ENCODE results near the gene SLC4A8.

SLC4A8 gene

GRCh38 chr12:51395283-51396230, 29.1 kb upstream of the SLC4A8 start:
- DNase-seq (ENCODE audit: low read depth in 1 of 2, low spot score in 1 of 2): no peak

GRCh38 chr12:51397670-51398069, 27.0 kb upstream of the SLC4A8 start:
- DNase-seq (ENCODE audit: low read depth in 1 of 2, low spot score in 1 of 2): no peak

- no peak for DNase-seq (ENCODE audit: low read depth in 1 of 2, low spot score in 1 of 2)
These were observed 24.7 kb upstream of the SLC4A8 start for GRCh38 chr12:51399891-51400290.

DNA sequence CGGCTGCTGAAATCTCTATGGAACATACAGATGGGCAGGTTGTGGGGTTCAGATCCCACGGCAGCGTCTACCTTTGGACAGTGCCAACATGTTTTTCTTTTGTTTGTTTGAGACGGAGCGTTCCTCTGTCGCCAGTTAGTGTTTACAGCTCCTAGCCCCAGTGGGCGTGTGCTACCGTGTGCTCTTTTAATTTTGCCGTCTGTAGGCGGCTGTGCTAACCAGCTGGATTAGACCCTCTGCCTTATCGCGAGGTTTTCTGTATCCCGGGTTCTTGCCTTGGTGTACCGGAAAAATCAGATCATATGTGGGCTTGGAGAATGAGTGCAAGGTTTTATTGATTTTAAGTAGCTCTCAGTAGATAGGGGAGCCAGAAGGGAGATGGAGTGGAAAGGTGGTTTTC, 23.6 kb upstream of the SLC4A8 start:
- DNase-seq (ENCODE audit: low read depth in 1 of 2, low spot score in 1 of 2): no peak

DNA sequence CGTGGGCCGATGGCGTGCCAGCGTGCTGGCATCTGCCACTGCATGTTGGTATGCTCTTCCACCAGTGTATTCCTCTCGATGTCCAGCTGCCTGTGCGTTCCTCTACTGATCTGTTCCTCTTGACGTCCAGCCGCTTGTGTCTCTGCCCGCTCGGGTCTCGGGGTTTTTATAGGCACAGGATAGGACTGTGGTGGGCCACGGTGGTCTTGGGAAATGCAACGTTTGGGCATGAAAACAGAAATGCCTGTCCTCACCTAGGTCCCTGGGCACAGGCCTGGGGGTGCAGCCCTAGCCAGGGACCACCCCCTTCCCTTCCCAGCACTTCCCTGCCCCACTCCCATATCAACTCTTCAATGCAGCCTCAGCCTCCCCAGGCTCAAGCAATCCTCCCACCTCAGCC, 23.1 kb upstream of the SLC4A8 start:
- DNase-seq (ENCODE audit: low read depth in 1 of 2, low spot score in 1 of 2): no peak

- no peak for DNase-seq (ENCODE audit: low read depth in 1 of 2, low spot score in 1 of 2)
These were observed 22.7 kb upstream of the SLC4A8 start for GRCh38 chr12:51401900-51402299.

GRCh38 chr12:51403159-51403558, 21.5 kb upstream of the SLC4A8 start:
- DNase-seq (ENCODE audit: low read depth in 1 of 2, low spot score in 1 of 2): no peak

DNA sequence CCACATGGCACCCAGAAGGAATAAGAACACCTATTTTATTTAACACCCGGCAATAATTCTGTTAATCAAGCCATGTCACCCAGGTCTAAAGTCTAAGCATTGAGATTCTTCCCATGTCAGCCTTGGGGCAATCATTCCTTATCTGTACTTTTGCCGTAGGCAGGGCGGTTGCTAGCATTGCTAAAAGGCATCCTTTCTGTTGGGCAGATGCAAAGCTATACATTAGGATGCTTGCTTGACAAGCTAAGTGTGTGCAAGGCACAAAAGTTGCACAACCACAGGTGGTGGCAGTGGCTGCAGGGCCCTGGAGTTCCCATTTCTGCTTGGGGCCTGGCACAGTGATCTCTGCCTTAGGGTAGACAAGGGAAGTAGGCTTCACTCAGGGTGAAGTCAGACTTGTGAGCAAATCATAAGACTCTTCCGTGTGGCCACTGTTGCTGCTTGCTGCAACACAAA, 20.9 kb upstream of the SLC4A8 start:
- no peak for DNase-seq (ENCODE audit: low read depth in 1 of 2, low spot score in 1 of 2)

GRCh38 chr12:51404627-51405026, 20.0 kb upstream of the SLC4A8 start:
- DNase-seq (ENCODE audit: low read depth in 1 of 2, low spot score in 1 of 2): no peak

DNA sequence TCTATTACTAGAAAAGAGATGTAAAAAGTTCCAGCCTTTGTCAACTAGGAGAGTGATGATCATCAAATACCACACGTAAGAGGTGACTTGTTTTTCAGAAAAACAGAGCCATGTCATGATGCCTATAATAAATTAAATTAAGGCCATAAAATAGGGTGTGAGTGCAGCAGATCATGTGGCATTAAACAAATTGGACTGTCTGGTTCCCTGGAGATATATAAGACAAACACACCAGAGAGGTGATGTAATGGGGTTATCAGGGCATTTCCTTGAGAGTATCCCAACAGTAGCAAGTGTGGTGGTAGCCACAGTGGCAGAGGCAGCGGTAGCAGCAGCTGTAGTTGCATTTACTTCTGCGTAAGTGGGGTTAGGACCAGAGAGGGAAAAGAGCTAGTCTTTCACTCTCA, 18.8 kb upstream of the SLC4A8 start:
- no peak for DNase-seq (ENCODE audit: low read depth in 1 of 2, low spot score in 1 of 2)

DNA sequence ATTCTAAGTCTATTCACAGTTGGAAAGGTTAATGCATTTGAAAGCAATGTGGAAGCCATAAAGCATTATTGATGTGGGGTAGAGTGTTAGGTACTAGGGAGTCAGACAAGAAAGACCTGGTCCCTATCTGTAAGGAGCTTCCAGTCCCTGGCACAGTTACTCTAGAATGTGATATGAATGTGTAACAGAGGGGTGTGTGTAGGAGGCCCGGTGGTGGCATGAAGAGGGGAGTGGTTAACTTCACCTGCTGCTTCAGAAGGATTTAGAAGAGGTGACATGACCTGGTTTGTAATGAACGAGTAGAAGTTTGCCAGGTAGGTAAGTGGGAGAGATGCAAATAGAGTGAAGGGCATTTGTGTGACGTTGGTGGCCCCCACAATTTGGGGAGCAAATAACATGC, 18.3 kb upstream of the SLC4A8 start:
- no peak for DNase-seq (ENCODE audit: low read depth in 1 of 2, low spot score in 1 of 2)

DNA sequence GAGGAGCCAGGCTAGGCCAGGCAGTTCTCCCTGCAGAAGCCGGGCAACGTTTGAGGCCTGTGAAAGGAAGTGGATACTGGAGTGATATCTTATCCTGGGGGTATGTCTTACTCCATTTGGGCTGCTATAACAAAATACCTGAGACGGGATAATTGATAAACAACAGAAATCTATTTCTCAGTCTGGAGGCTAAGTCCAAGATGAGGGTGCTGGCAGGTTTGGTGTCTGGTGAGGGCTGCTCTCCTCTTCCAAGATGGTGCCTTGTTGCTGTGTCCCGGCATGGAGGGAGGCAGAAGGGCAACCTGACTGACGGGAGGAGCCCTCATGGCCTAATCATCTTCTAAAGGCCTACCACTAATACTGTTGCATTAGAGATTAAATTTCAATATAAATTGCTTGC, 17.8 kb upstream of the SLC4A8 start:
- no peak for DNase-seq (ENCODE audit: low read depth in 1 of 2, low spot score in 1 of 2)

DNA sequence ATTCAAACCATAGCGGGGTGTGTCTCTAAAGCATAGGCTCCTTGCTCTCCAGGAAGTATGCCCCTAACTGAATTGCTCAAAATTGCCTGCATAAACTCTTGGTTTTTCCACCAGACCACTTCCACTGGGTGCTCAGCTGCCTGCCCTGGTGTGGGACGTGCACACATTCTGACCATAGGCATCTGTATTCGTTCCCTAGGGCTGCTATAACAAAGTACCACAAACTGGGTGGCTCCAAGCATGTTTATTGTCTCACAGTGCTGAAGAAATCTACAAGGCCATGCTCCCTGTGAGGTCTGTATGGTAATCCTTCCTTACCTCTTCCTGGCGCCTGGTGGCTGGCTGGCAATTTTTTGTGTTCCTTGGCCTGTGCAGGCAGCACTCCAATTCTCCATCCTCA, 17.0 kb upstream of the SLC4A8 start:
- no peak for DNase-seq (ENCODE audit: low read depth in 1 of 2, low spot score in 1 of 2)

- no peak for DNase-seq (ENCODE audit: low read depth in 1 of 2, low spot score in 1 of 2)
These were observed 14.8 kb upstream of the SLC4A8 start for GRCh38 chr12:51409846-51410245.

- no peak for DNase-seq (ENCODE audit: low read depth in 1 of 2, low spot score in 1 of 2)
These were observed 11.5 kb upstream of the SLC4A8 start for GRCh38 chr12:51413149-51413548.

- DNase-seq (ENCODE audit: low read depth in 1 of 2, low spot score in 1 of 2): no peak
These were observed 10.8 kb upstream of the SLC4A8 start for GRCh38 chr12:51413791-51414190.

DNA sequence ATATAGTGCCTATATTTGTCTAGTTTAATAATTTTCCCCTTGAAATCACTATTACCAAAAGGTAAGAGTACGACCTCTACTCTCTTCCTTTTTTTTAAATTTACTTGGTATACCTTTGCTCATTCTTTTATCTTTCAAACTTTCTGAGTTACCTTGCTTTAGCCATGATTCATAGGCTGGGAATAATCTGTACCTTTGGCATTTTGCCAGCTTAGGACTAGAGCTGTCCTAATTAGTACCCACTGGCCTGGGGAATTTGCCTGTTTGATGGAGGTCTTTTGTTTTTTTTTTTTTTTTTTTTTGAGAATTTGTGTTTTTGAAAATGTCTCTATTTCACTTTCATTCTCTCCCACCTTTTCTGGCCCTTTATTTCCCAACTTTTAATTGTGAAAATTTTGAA, 8.7 kb upstream of the SLC4A8 start:
- DNase-seq (ENCODE audit: low read depth in 1 of 2, low spot score in 1 of 2): no peak

DNA sequence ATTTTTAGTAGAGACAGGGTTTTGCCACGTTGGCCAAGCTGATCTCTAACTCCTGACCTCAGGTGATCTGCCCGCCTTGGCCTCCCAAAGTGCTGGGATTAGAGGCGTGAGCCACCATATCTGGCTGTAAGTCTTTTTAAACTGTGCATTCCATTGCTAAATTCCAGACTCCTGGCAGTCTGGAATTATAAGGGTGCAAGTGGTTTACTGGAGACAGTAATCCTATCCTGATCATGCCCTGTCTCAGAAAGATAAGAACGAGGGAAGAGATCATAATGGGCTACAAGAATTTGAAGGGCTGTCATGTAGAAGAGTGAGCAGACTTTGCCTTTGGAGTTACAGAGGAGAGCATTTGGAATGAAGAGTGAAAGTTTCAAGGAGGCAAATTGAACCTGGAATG, 6.8 kb upstream of the SLC4A8 start:
- DNase-seq (ENCODE audit: low read depth in 1 of 2, low spot score in 1 of 2): no peak

DNA sequence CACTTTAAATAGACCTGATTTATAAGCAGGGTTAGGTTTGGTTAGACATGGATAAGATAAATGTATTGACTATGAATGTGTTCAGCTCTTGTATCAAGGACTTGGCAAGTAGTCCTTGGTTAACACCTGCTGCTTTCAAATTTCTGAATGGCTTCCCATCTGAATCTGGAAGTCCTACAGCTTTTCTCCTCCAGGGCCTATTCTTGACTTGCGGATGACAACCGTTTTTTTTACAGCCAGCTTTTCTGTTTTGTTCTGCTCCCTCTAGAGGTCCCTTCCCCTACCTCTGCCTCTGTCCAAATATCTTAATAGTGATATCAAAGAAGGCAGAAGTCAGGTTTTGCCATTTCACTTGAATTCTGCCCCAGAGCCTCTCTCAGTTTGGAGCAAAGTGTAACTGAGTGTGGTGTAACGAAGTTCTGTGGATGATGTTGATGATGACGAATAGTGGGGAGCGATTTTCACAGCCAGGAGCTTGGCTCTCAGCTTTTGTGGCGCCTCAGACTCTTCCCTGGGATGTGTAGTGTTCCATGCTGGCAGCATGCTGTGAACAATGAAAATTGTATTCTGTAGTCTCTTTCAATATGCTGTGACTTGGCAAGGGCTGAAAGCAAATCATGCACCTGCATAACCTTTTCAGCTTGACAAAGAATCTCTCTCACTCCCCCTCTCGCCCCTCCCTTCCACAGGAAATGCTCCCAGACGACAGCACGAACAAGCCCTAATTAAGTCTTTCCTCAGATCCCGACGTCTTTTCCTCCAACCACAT, 5.0 kb upstream of the SLC4A8 start:
- DNase-seq (ENCODE audit: low read depth in 1 of 2, low spot score in 1 of 2): no peak

DNA sequence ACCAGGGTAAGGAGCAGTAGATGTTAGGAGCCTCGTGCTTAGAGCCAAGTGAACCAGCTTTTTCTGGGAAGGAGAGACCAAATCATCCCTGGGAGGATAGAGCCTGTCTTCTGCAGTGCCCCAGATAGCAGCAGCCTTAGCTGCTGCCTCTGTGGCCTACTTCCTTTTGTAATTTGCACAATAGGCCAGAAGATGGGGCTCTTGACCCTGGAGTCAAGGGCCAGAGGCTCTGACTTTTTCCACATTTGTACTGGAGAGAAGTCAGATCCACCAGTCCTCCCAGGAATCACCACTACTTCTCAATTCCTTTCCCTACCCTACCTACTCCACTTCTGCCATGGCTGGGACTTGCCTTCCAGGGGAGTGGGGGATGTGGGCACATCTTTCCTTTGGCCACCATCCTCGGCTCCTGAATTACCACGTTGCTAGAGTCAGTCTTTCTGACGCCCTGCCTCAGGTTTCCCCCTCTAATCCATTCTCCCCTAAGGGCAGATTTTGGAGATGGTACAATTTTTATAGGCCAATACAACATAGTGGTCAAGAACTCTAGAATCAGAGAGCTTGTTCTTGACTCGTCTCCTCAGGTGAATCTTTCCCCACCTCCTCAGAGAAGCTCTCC, 3.3 kb upstream of the SLC4A8 start:
- DNase-seq (ENCODE audit: low read depth in 1 of 2, low spot score in 1 of 2): no peak

- DNase-seq (ENCODE audit: low read depth in 1 of 2, low spot score in 1 of 2): no peak
These were observed 453 bp upstream of the SLC4A8 start for GRCh38 chr12:51424094-51424661.

Data from activated T-helper 1 cell treated with anti-CD3 and anti-CD28 coated beads, Interleukin-2, amount 50 U/mL, for 16 hours (primary cell).